ENCODE measurements around the gene PSMG3.
"Not testable (repeated sequence)": the region's sequence is repeated elsewhere in the genome, so short reads cannot be mapped to it uniquely, and the experiment has no call there.

PSMG3 gene

GRCh38 chr7:1531263-1531978 is 38.4 kb downstream of the PSMG3 start:
- no peak for DNase-seq

- DNase-seq: no peak
These were observed 38.9 kb downstream of the PSMG3 start for GRCh38 chr7:1530946-1531262.

GRCh38 chr7:1529383-1530116 is 40.3 kb downstream of the PSMG3 start:
- DNase-seq: no peak

GRCh38 chr7:1526271-1526754 is 43.5 kb downstream of the PSMG3 start:
- no peak for DNase-seq

GRCh38 chr7:1525409-1525808 is 44.4 kb downstream of the PSMG3 start:
- no peak for DNase-seq

GRCh38 chr7:1523844-1524243 is 46.0 kb downstream of the PSMG3 start:
- DNase-seq: no peak

- DNase-seq: no peak
These were observed 46.6 kb downstream of the PSMG3 start for GRCh38 chr7:1523208-1523607.

- no peak for DNase-seq
These were observed 48.4 kb downstream of the PSMG3 start for GRCh38 chr7:1521456-1521855.

GRCh38 chr7:1520539-1521234 is 49.1 kb downstream of the PSMG3 start:
- DNase-seq: no peak

- not testable (repeated sequence) for DNase-seq
These were observed 50.4 kb downstream of the PSMG3 start for GRCh38 chr7:1519322-1519922.
